ENCODE data around the gene MACROD1.
"Not testable (repeated sequence)": the region's sequence is repeated elsewhere in the genome, so short reads cannot be mapped to it uniquely, and the experiment has no call there.

Gene MACROD1

DNA sequence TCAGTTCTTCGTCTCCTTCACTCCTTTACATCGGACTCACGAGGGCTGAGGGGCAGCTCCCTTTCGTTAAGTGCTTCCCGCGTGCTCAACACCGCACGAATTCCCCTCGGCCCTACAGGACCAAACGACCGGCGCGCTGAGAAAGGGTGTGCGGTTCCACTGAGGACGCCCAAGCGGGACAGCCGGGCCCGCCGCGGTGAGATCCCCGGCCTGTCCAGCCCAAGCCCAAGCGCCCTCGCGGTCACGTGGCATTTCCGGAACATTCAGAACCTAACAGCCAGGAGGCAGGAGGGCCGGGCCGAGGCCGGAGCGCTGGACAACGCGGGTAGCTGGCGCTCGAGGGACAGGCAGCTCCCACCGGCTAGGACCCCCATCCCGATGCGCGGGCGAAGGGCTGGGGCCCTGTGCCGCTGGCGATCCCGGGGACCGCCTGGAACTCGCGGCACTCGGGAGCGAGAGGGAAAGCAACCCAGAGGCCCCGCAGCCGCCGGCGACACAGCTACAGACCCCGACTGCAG lies 19.3 kb upstream of the MACROD1 start:
- peak; percentile 41 for DNase-seq

DNA sequence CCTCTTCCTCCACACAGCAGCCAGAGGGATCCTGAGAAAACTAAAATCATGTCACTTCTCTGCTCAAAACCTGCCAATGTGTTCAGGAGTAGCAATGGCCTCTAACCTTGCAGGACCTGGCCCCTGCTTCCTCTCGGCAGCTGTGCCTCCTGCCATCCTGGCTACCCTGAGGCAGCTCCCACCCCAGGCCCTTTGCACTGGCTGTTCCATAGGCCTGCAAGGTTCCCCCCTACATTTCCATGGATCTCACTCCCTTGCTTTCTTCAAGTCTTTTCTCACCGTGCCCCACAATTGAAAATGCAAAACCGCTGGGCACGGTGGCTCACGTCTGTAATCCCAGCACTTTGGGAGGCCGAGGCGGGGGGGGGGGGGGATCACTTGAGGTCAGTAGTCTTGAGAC lies 18.0 kb upstream of the MACROD1 start:
- DNase-seq, result no peak

DNA sequence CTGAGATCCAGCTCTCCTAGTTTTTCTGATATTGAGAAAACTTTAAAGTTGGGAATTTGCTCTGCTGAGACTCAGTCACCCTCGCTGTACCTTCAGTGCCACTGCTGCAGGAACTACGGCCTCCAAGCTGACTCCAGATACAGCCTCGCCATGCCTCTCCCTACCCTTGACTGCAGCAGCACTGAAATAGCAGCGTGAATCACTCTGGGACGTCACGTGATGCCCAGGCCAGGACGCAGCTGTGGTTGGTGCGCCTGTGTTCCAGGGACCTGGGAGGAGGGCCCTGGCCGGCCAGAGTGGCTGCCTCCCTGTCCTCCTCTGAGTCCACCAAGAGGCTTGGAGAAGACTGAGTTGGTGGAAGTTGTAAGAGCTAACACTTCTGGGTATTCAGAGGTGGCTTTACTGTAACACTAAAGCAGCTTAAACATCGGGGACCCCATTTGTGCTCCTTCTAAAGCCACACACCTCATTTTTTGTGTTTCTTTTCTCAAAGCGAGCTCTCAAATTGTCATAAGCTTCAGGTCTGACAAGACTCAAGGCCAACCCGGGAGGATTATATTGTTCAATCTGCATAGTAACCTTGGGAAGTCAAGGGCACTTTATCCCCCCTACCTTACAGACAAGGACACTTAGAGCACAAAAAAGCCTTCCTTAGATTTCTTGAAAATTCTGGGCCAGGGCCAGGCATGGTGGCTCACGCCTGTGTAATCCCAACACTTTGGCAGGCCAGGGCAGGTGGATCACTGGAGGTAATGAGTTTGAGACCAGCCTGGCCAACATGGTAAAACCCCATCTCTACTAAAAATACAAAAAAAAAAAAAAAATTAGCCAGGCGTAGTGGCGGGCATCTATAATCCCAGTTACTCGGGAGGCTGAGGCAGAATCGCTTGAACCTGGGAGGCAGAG lies 15.8 kb upstream of the MACROD1 start:
- peak; percentile 58 for DNase-seq

DNA sequence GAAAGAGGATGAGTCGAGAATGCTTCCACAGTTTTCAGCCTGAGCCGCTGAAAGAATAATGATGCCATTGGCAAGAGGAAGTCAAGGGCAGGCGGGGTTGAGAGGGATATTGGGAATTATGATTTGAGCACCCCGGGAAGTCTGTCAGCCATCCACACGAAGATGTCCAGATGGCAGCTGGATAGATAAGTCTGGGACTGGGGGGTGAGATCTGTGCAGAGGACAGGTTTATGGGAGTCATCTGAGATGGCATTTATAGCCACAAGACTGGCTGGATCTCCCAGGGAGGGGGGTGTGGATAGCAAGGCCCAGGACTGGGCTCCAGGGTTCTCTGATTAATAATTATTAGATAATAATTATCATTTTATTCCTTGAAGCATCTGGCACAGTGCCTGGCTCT lies 15.0 kb upstream of the MACROD1 start:
- no peak for DNase-seq

DNA sequence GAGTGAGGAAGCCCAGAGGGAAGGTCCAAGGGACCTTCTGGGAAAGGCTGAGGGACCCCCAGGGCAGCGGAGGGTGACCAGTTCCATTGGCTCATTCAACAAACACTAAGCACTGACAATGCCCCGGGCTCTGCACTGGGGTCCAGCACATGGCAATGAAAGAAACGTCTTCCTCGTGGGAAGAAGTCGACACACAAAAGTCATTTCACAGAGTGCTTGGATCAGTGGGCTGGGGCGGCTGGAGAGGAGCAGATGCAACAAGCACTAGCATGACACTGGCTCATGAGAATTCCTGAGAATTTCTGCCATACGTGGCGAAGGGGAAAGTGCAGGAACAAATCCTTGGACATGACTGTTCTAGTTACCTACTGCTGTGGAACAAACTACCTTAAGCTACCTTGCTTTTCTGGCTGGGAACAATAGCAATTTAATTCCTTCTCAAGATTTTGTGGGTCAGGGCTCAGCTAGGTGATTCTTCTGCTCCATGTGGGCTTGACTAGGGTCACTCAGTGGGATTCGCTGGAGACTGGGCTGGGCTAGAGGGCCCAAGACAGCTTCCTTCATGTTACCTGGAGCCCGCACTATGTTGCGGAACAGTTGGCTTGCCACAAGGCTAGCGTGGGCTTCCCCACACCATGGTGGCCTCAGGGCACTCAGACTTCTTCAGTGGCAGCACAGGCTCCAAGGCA lies 13.2 kb upstream of the MACROD1 start:
- DNase-seq, result no peak

DNA sequence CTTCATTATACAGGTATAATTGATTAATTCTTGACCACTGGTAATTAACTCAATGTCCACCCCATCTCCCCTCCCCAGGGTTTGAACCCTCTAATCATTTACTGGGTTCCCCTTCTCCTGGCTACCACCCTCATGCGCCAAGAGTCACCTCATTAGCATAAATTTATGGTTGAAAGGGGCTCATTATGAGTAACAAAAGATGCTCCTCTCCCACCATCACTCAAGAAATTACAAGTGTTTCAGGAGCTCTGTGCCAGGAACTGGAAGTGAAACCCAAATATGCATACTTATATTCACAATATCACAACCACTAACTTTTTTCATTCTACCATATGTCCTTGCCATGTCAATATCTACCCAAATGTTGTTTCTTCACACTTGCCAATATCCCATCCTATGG lies 12.3 kb upstream of the MACROD1 start:
- no peak for DNase-seq

DNA sequence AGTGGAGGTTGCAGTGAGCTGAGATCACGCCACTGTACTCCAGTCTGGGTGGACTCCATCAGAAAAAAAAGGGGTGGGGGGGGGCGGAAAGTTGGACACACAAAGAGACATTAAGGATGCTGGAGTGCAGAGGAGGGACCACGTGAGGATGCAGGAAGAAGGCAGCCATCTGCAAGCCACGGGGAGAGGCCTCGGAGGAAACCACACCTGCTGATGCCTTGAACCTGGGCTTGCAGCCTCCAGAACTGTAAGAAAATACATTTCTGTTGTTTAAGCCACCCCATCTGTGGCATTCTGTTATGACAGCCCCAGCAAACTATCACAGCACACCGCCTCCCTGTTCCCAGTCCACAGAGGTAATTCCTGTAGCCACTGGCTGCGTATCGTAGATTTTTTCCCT lies 10.8 kb upstream of the MACROD1 start:
- no peak for DNase-seq

DNA sequence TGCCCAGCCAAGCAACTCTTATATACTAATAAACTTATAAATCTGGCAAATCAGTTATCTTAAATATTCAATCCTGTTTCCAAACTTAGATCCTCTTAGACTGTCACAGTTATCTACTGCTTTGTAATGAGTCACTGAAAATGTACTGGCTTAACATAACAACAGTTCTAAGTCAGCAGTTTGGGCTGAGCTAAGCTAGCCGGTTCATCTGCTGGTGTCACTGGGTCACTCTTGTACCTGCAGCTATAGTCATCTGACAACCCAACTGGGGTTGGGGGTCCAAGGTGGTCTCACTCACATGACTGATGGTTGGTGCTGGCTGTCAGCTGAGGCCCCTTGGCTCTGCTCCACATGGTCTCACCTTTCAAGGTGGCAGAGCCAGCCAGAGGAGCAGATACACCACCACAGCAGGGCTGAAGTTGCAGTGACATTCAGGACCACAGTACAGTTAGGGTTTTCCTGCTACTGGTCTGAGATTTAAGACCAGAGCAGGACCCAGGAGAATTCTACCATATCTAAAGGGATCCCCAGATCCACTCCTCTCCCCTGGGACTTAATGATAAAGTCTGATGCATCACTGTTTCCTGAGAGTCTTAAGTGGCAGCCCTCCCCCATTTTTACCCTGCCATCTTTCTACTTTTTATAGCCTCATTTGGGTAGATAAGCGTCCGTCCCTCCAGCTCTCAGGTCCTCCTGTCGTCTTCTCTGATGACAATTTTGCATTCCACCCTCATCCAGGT lies 7.9 kb upstream of the MACROD1 start:
- no peak for DNase-seq

DNA sequence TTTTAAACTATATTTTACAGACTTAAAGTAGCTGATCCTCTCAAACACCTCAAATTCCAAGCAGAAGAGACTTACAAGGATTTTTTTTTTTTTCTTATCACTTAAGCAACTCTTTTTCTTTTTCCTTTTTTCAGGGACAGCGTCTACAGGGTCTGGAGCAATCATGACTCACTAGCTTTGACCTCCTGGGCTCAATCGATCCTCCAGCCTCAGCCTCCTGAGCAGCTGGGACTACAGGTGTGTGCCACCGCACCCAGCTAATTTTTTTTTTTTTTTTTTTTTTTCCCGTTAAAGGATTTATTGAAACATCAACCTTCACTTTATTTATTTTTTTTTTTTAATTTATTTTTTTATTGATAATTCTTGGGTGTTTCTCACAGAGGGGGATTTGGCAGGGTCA lies 4.5 kb upstream of the MACROD1 start:
- DNase-seq, result no peak

DNA sequence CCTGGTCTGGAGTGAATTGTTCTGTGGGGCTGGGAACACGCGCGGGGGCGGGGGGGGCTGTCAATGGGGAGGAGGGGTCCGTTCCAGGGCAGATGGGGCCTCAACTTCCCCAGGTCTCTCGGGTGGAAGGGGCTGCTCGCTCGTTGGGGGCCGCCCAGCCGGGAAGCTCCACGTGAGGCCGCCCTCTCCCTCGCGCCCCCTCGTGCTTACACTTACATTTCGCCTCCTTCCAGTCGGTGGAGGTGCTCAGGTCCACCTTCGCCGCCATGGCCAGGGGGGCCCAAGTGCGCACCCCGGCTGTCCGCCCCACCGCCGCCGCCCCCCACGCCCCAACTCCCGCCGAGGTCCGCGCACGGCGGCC lies 452 bp downstream of the MACROD1 start:
- no peak for DNase-seq

DNA sequence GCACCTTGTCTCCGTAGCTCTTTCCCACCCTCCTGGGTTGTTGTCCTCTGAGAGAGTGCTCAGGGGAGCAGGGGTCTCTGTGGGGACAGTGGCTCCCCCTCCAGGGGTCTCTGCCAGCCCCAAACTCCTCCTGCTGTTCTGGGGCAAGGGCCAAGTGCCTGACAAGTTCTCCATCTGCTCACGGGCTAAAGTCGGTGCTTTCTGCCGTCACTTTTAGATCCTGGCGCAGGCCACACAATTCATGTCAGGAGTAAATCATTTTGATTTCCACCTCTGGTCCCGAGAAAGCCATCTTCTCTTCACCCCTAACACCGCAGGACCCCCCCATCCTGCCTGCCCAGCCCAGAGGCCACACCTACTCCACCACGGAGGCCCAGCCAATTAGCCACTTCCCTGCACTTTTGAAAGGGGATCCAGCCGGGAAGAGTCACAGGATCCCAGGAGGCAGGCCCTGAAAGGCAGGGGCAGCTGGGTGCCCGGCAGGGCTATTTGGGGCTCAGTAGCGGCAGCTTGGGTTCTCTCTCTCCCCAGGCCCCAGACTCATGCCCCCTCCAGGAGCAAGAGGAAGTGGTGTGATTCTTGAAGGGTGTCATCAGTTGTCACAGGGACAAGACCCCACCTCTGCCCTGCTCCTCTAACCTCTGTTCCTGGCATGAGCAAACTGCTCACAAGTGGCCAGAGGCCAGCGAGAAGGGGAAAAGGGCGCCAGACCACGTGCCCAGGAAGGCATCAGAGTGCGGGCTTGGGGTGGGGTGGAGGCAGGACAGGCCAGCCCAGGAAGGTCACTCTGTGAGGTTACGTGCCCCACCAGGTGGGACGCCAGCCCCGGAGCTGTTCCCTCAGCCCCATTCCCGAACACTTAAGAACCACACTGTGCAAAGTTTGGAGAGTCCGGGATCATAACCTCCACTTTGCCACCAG lies 1.3 kb downstream of the MACROD1 start:
- DNase-seq, result no peak

DNA sequence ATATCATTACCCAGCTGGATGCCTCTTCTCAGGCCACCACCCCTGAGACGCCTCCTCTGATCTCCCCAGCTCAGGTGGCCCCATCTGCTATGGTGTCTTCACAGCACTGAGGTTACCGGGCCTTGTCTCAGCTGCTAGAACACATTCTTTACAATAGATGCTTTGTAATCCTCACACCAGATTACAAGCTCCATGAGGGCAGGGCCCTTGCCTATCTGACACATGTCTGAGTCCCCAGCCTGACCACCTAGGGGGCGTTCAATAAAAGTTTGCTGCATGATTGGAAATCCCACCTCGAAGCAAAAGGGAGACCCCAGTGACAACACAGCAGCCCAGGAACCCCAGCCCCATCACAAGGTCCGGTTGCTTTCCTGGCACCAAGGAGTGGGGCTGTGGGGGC lies 2.0 kb downstream of the MACROD1 start:
- DNase-seq, result no peak

DNA sequence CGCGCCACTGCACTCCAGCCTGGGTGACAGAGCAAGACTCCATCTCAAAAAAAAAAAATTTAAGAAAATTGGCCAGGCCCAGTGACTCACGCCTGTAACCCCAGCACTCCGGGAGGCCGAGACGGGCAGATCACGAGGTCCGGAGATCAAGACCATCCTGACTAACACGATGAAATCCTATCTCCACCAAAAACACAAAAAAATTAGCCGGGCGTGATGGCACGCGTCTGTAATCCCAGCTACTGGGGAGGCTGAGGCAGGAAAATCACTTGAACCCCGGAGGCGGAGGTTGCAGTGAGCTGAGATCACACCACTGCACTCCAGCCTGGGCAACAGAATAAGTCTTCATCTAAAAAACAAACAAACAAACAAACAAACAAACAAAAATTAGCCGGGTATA lies 3.1 kb downstream of the MACROD1 start:
- not testable (repeated sequence) for DNase-seq

DNA sequence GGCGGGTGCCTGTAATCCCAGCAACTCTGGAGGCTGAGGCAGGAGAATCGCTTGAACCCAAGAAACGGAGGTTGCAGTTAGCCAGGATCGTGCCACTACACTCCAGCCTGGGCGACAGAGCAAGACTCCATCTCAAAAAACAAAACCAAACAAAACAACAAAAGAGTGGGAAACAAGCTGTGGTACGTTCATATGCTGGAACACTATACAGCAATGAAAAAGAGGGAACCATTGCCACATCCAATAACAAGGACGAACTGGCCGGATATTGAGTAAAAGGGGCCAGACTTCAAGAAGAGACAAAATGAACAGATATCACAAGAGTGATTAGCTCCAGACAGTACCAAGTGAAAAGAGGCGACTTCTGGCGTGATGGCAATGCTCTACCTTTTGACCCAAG lies 4.9 kb downstream of the MACROD1 start:
- no peak for DNase-seq

DNA sequence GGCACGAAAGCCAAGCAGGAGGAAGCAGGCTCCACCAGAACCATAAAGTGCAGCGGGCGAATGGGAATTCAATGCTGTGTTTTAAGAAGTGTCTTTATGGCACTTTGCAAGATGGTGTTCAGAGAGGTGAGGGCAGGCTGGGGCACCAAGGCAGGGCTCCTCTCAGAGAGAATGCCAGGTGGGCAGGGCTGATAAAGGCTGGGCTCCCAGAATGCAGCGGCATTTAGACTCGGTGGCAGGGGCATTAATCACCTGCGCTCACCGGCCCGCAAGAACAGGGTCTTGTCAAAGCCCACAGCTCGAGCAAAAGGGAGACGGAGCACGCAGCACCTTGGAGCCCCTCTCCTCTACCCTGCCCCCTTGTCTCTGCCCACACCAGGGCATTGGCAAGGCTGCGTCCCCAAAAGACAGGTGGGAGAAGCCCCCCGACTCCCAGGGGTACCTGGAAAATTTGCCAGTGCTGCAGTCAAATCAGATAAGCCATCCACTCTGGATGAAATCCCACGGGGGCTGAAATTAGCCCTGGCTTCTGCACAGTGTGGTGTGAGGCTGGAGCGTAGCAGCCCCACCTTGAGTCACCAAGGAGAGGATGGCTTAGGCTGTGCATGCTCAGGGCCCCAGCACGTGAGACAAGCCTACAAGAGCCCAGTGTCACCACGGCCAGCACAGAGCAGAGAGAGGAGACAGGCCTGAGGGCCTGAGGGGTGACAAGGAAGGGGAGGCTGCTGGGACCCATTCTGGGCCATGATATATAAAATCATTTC lies 8.1 kb downstream of the MACROD1 start:
- DNase-seq, result no peak

DNA sequence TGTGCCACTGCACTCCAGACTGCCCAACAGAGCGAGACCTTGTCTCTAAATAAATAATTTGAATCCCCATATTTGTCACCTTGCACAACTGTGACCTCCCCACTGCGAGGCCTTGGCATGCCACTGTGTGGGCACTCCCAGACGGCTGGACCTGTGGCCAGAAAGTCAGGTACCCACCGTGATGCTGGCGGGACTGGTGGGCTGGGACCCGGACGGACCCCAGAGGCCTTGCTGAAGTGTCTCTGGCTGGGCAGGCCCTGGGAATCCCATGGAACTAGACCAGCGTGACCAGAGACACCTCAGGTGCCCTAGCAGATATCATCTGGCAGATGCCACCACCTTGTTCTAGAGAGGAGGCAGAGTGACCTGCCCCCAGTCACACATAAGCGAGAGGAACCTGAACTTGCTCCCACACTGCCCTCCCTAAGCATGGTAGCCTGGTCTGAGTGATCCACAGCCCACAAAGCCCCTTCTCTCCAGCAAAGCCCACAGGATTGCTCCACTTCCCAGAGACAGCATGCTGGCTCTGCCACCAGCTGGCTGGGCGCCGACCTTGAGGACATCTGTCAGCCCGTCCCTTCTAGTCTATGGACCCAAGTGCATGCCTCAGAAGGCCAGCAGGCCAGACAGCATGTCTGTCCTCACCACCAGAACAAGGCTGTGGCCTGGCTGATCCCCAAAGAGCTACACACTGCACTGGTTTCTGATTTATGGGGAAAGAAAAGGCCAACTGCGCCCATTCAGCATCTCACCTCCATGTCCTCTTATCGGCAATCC lies 9.5 kb downstream of the MACROD1 start:
- DNase-seq, result no peak

DNA sequence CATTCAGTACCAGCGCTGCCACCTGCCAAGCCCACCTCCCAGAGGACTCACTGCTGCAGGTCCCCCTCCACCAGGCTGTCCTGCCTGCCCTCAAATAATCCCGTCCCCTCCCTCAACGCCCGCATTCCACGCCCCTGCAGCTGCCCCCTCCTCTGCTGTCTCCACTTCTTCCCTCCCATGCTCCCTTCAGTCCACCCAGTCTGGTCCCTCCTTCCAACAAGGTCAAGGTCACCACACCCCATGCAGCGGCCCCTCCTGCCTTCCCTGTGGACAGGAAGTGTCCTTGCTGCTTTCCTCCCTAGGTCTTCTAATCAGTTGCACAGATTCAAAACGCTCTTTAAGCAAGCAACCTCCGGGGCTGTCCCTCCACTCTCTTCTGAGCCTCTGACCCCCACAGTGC lies 12.1 kb downstream of the MACROD1 start:
- no peak for DNase-seq

DNA sequence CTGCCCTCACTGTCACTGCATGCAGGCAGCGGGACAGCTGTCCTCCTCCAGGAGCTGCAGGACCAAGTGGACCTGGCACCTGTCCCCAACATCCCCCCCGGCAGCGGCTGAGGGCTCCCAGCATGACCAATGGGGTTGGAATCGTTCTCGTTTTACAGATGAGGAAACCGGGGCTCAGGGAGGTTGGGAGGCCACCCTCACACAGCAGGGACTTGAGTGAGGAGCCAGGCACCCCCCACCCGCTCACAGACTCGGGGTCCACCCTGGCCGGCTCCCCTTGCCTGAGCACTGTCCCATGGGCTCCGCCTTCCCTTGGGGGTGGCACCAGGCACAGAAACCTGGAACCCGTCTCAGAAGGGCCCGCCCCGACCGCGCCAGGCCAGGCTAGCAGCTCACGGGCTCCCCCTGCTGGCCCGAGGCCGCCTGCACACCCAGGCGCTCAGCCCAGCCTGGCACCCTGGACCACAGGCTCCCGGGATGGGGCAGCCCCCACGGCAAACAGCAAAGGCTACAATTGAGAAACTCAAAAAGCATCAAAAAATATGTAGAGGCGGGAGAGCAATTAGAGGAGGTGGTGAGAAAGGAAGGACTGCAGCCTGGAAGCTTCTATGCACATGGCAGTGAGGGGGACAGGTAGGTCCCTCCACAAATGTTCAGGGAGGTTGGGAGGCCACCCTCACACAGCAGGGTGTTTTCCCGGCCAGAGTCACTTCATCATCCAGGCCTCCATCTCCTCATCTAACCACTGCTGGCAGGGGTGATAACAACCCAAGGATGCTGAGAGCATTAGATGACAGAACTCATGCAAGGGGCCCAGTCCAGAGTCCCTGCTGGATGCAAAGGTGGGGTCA lies 12.8 kb downstream of the MACROD1 start:
- no peak for DNase-seq

DNA sequence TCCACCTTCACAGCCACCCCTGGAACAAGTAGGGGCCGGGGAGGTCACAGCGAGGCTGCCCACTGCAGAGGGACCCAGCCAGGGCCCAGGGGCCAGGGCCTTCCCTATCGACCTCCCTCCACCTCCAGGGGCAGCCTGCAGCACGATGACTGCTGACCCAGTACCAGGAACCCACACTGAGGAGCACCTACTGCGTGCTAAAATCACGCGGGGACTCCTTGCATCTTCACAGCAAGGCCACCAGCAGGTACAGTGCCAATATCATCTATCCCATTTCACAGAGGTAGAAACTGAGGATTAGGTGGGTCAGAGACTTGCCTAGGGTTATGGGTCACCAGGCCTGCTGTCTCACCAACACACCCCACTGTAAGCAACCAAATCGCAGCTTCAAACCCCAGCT lies 14.6 kb downstream of the MACROD1 start:
- no peak for DNase-seq

All from GF-D8 (cell line).